ENCODE data around the gene L3MBTL4.

DNA sequence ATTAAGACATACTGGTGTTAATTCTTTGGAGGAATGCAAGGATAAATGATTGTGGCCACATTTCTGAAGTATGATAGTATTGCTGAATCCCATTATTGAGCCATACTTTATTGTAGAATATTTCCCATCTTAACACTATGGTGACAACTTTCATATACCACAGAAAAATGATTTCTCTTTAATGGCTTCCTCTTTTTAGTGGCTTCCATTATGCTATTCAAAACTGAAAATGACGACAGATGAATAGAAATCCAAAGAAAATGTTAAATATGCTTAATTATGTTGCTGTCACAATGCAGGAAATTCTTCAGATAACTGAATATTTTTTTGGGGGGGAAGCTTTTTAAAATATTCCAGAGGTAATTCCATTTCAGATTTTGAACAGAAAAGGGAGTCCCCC is 430.5 kb downstream of the L3MBTL4 start:
- TF ChIP-seq, protein P1, sequence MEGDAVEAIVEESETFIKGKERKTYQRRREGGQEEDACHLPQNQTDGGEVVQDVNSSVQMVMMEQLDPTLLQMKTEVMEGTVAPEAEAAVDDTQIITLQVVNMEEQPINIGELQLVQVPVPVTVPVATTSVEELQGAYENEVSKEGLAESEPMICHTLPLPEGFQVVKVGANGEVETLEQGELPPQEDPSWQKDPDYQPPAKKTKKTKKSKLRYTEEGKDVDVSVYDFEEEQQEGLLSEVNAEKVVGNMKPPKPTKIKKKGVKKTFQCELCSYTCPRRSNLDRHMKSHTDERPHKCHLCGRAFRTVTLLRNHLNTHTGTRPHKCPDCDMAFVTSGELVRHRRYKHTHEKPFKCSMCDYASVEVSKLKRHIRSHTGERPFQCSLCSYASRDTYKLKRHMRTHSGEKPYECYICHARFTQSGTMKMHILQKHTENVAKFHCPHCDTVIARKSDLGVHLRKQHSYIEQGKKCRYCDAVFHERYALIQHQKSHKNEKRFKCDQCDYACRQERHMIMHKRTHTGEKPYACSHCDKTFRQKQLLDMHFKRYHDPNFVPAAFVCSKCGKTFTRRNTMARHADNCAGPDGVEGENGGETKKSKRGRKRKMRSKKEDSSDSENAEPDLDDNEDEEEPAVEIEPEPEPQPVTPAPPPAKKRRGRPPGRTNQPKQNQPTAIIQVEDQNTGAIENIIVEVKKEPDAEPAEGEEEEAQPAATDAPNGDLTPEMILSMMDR (IDR thresholded peaks at IDR 0.05): no peak
- no peak for TF ChIP-seq POLR2A (IDR thresholded peaks at IDR 0.05)

Data from body of pancreas (tissue), 4 donors.